ENCODE data around the gene FBXO46. TPM values are rescaled to one million over a fixed set of nuclear protein-coding genes. Genes with fewer than 3 reads are reported as not detected.

Gene FBXO46
- total RNA-seq, 1 experiment from 2014 or later, result 43.9 TPM

DNA sequence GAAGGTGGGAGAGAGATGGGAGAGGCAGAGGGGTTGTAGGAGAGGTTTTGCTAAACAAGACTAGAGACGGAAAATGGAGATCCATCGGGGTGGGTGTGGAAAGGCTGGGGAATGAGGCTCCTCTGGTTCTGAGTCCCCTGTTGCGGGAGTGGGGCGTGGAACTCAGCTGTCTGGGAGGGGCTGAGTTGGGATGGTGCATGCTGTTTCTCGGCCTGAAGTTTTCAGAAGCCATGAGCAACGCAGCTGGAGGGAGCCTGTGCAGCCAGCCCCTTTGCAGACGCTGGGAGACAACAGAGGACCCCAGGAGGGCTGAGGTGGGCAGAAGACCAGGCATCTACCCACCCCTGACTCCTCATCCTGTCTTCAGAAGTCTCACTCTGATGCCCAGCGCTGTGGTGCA, 70.1 kb downstream of the FBXO46 start:
- no peak overlapping the region for H3K18ac ChIP-seq (ENCODE audit: insufficient read length, low read depth, low read length)
- H2AFZ ChIP-seq (ENCODE audit: low read length), result no peak overlapping the region
- H2BK120ac ChIP-seq (ENCODE audit: low read depth, low read length, poor library complexity, severe bottlenecking), result no peak overlapping the region
- no peaks in the 10 kb centered on the region for H3K27me3 ChIP-seq (ENCODE audit: insufficient read depth, low read length)
- no peaks in the 10 kb centered on the region for H3K9me3 ChIP-seq (ENCODE audit: control insufficient read depth, low read depth, low read length)
- H2BK15ac ChIP-seq (ENCODE audit: low read depth, low read length), result no peak overlapping the region
- no peaks in the 10 kb centered on the region for H3K23me2 ChIP-seq (ENCODE audit: insufficient read length, low read depth, low read length, poor library complexity, severe bottlenecking)
- no peak overlapping the region for H3K9ac ChIP-seq (ENCODE audit: extremely low read depth, insufficient read length, low read length)
- H3K4ac ChIP-seq (ENCODE audit: low read depth, low read length), result no peak overlapping the region
- H4K20me1 ChIP-seq (ENCODE audit: control insufficient read depth, insufficient read depth, insufficient read length), result no peaks in the 10 kb centered on the region
- no peaks in the 10 kb centered on the region for H3K79me2 ChIP-seq (ENCODE audit: insufficient read depth, low read length)
- no peak overlapping the region for H4K91ac ChIP-seq (ENCODE audit: insufficient read length, low read depth, low read length)
- H4K5ac ChIP-seq (ENCODE audit: insufficient read length, low read depth, low read length), result no peak overlapping the region
- H3K79me1 ChIP-seq (ENCODE audit: insufficient read depth, low read depth, low read length, poor library complexity, severe bottlenecking), result no peaks in the 10 kb centered on the region
- H3K27ac ChIP-seq (ENCODE audit: insufficient read length, low read depth, low read length), result no peak overlapping the region
- no peak overlapping the region for H4K8ac ChIP-seq (replicated peaks; ENCODE audit: insufficient read length, low read depth, low read length)
- no peak overlapping the region for H2BK12ac ChIP-seq (ENCODE audit: insufficient read length, low read depth, low read length)
- no peak overlapping the region for H3K4me2 ChIP-seq (ENCODE audit: insufficient read depth, insufficient read length, low read length)
- Mint-ChIP-seq H3K9me3 (peaks cover 0 to 3% of the 10 kb centered on the region in 2 experiments; a peak in 1 of 5 replicates), H3K4me1 (peaks cover 0 to 12% of the 10 kb centered on the region in 2 experiments; a peak in 2 of 4 replicates), H3K27ac (no peak overlapping the region; a peak in 1 of 7 replicates), H3K36me3 (ENCODE audit: insufficient read depth in 1 of 3, low read depth in 3 of 3) (no peaks in the 10 kb centered on the region), H3K4me3 (no peak overlapping the region), H3K27me3 (ENCODE audit: low read depth) (peaks cover 25% of the 10 kb centered on the region)
- H3K14ac ChIP-seq (ENCODE audit: insufficient read depth, low read length), result no peak overlapping the region
- H3K23ac ChIP-seq (ENCODE audit: insufficient read length, low read depth, low read length), result no peak overlapping the region
- no peak overlapping the region for H3K56ac ChIP-seq (ENCODE audit: insufficient read length, low read depth, low read length)
- no peak overlapping the region for H2BK20ac ChIP-seq (ENCODE audit: low read depth, low read length, poor library complexity, severe bottlenecking)
- TF ChIP-seq, protein P1, sequence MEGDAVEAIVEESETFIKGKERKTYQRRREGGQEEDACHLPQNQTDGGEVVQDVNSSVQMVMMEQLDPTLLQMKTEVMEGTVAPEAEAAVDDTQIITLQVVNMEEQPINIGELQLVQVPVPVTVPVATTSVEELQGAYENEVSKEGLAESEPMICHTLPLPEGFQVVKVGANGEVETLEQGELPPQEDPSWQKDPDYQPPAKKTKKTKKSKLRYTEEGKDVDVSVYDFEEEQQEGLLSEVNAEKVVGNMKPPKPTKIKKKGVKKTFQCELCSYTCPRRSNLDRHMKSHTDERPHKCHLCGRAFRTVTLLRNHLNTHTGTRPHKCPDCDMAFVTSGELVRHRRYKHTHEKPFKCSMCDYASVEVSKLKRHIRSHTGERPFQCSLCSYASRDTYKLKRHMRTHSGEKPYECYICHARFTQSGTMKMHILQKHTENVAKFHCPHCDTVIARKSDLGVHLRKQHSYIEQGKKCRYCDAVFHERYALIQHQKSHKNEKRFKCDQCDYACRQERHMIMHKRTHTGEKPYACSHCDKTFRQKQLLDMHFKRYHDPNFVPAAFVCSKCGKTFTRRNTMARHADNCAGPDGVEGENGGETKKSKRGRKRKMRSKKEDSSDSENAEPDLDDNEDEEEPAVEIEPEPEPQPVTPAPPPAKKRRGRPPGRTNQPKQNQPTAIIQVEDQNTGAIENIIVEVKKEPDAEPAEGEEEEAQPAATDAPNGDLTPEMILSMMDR (conservative IDR thresholded peaks at IDR 0.05), result no peak
- H2AK5ac ChIP-seq (ENCODE audit: insufficient read length, low read length), result no peak overlapping the region
- no peak overlapping the region for H2BK5ac ChIP-seq (ENCODE audit: insufficient read length, low read length)
- H3K4me1 ChIP-seq (ENCODE audit: insufficient read depth, low read length), result no peaks in the 10 kb centered on the region
- no peak overlapping the region for H3T11ph ChIP-seq (ENCODE audit: low read length)
- WGBS (ENCODE audit: extremely low coverage, insufficient read length, low lambda C conversion rate), result no CpG with 5 or more reads among the region's 8 CpGs
- DNase-seq, result no peak

Small RNAs within 50 kb of the gene (microRNA-seq; reads per million reads assigned to microRNA genes)
- not detected for gene MIR642A (ENCODE audit: borderline microRNAs expressed)
- gene MIR642B (ENCODE audit: borderline microRNAs expressed), result not detected

Other genes starting within 250 kb of the FBXO46 start
- 18.9 and 20.1 TPM in 2 replicates for gene RTN2, start 233.8 kb downstream of the FBXO46 start, total RNA-seq (2021)
- 7.7 and 8.1 TPM in 2 replicates for gene PPM1N, start 232.5 kb downstream of the FBXO46 start, total RNA-seq (2021)
- gene VASP, start 223.4 kb downstream of the FBXO46 start, total RNA-seq (2021), result 157 and 162 TPM in 2 replicates
- 13.0 and 14.7 TPM in 2 replicates for gene OPA3, start 146.1 kb downstream of the FBXO46 start, total RNA-seq (2021)
- gene GPR4, start 128.7 kb downstream of the FBXO46 start, total RNA-seq (2021), result 0.07 TPM in 1 of 2 replicates, not detected in the other
- 19.1 and 22.6 TPM in 2 replicates for gene EML2, start 91.5 kb downstream of the FBXO46 start, total RNA-seq (2021)
- 0.55 and 0.61 TPM in 2 replicates for gene GIPR, start 62.7 kb downstream of the FBXO46 start, total RNA-seq (2021)
- gene SNRPD2, start 38.9 kb downstream of the FBXO46 start, total RNA-seq (2021), result 793 and 808 TPM in 2 replicates
- gene QPCTL, start 38.2 kb downstream of the FBXO46 start, total RNA-seq (2021), result 13.7 and 14.1 TPM in 2 replicates
- gene MEIOSIN, start 2.5 kb upstream of the FBXO46 start, total RNA-seq (2021), result 0.07 TPM in 1 of 2 replicates, not detected in the other
- gene SIX5, start 38.4 kb upstream of the FBXO46 start, total RNA-seq (2021), result 41.6 and 41.7 TPM in 2 replicates
- gene DMPK, start 51.6 kb upstream of the FBXO46 start, total RNA-seq (2021), result 63.9 and 67.4 TPM in 2 replicates
- gene DMWD, start 61.9 kb upstream of the FBXO46 start, total RNA-seq (2021), result 70.7 and 75.1 TPM in 2 replicates
- 0.29 and 0.55 TPM in 2 replicates for gene RSPH6A, start 84.4 kb upstream of the FBXO46 start, total RNA-seq (2021)
- gene SYMPK, start 132.3 kb upstream of the FBXO46 start, total RNA-seq (2021), result 104 and 113 TPM in 2 replicates
- 22.2 and 24.9 TPM in 2 replicates for gene FOXA3, start 133.4 kb upstream of the FBXO46 start, total RNA-seq (2021)
- gene IRF2BP1, start 155.2 kb upstream of the FBXO46 start, total RNA-seq (2021), result 28.2 and 29.3 TPM in 2 replicates
- 9.0 and 9.5 TPM in 2 replicates for gene MYPOP, start 171.7 kb upstream of the FBXO46 start, total RNA-seq (2021)
- gene NANOS2, start 183.9 kb upstream of the FBXO46 start, total RNA-seq (2021), result not detected in 2 replicates
- gene NOVA2, start 243.0 kb upstream of the FBXO46 start, total RNA-seq (2021), result 8.8 and 8.9 TPM in 2 replicates